OCI-LY1 (cell line): ENCODE data around the gene TMOD4.
"Not testable (repeated sequence)": the region's sequence is repeated elsewhere in the genome, so short reads cannot be mapped to it uniquely, and the experiment has no call there.

ENCODE experiments used
- H2AFZ ChIP-seq: fragments of 200-600 bp; sonication (generic), shearing (Covaris generic); 2 replicates; pipeline ENCODE4 v1.6.0; 2014; ENCODE audit warnings: antibody characterized with exemption, mild to moderate bottlenecking, low read length
- H3F3A ChIP-seq: fragments of 200-600 bp; sonication (generic), shearing (Covaris generic); 2 replicates; pipeline ENCODE4 v1.6.0; 2014; ENCODE audit warnings: mild to moderate bottlenecking, antibody characterized with exemption, low read length, moderate library complexity; ENCODE audit not compliant: insufficient read depth
- H3K27ac ChIP-seq: fragments of 200-600 bp; sonication (generic); 2 replicates; pipeline ENCODE4 v1.5.1; 2014; ENCODE audit warnings: low read length, mixed run types, mild to moderate bottlenecking, low read depth; ENCODE audit not compliant: poor library complexity, severe bottlenecking
- H3K27me3 ChIP-seq: fragments of 200-600 bp; sonication (generic); 2 replicates; pipeline ENCODE4 v1.6.0; 2014; ENCODE audit warnings: antibody characterized with exemption, mild to moderate bottlenecking, low read length, moderate library complexity; ENCODE audit not compliant: insufficient read depth
- H3K36me3 ChIP-seq: fragments of 200-600 bp; sonication (generic); 2 replicates; pipeline ENCODE4 v1.6.1; 2014; ENCODE audit warnings: mild to moderate bottlenecking, antibody characterized with exemption, low read length, moderate library complexity, mixed read lengths; ENCODE audit not compliant: insufficient read depth
- H3K4me1 ChIP-seq: fragments of 200-600 bp; sonication (generic); 2 replicates; pipeline ENCODE4 v1.5.1; 2014; ENCODE audit warnings: mild to moderate bottlenecking, low read length, moderate library complexity; ENCODE audit not compliant: insufficient read depth, severe bottlenecking
- H3K4me2 ChIP-seq: fragments of 200-600 bp; sonication (generic), shearing (Covaris generic); 2 replicates; pipeline ENCODE4 v1.6.1; 2014; ENCODE audit warnings: low read length
- H3K4me3 ChIP-seq: fragments of 200-600 bp; sonication (generic); 2 replicates; pipeline ENCODE4 v1.5.1; 2014; ENCODE audit warnings: low read length, low read depth, mild to moderate bottlenecking, mixed read lengths; ENCODE audit not compliant: poor library complexity, severe bottlenecking
- H3K79me2 ChIP-seq: fragments of 200-600 bp; shearing (Covaris generic); 2 replicates; pipeline ENCODE4 v1.6.1; 2016; ENCODE audit warnings: mixed run types, low read length, mixed read lengths; ENCODE audit not compliant: insufficient read depth
- H3K9ac ChIP-seq: fragments of 200-600 bp; sonication (generic), shearing (Covaris generic); 2 replicates; pipeline ENCODE4 v1.6.1; 2014; ENCODE audit warnings: mild to moderate bottlenecking, low read length, mixed read lengths
- H3K9me2 ChIP-seq: fragments of 200-600 bp; sonication (generic), shearing (Covaris generic); 2 replicates; pipeline ENCODE4 v1.6.1; 2014; ENCODE audit warnings: low read depth, mild to moderate bottlenecking, low read length, mixed read lengths
- H3K9me3 ChIP-seq: fragments of 200-600 bp; shearing (Covaris generic); 2 replicates; pipeline ENCODE4 v1.6.1; 2014; ENCODE audit warnings: low read length, mixed read lengths
- H4K20me1 ChIP-seq: fragments of 200-600 bp; sonication (generic), shearing (Covaris generic); 2 replicates; pipeline ENCODE4 v1.6.0; 2016; ENCODE audit warnings: mild to moderate bottlenecking, low read length; ENCODE audit not compliant: insufficient read depth
- EZH2 ChIP-seq: fragments of 200-600 bp; sonication (generic), shearing (Covaris generic); IDR thresholded peaks from 2 replicates; pipeline ENCODE4 v1.8.0; 2017; ENCODE audit warnings: borderline replicate concordance, mixed run types, mild to moderate bottlenecking, antibody characterized with exemption, low read length, moderate library complexity, mixed read lengths
- TF ChIP-seq, protein P1 (sequence below): fragments of 200-600 bp; sonication (generic), shearing (Covaris generic); IDR thresholded peaks from 2 replicates; pipeline ENCODE4 v1.5.1; 2017; ENCODE audit warnings: mild to moderate bottlenecking, antibody characterized with exemption, low read length, moderate library complexity, mixed read lengths

Gene TMOD4

GRCh38 chr1:151213560-151213959, 37.8 kb upstream of the TMOD4 start:
- H4K20me1 ChIP-seq = no peaks in the 10 kb centered on the region
- no peak overlapping the region for H3K4me3 ChIP-seq
- no peak overlapping the region for H3K9ac ChIP-seq
- H3K27ac ChIP-seq = no peak overlapping the region
- H3K9me2 ChIP-seq = no peaks in the 10 kb centered on the region
- no peaks in the 10 kb centered on the region for H3F3A ChIP-seq
- no peak overlapping the region for H3K4me2 ChIP-seq
- no peak overlapping the region for H2AFZ ChIP-seq
- TF ChIP-seq, protein P1, sequence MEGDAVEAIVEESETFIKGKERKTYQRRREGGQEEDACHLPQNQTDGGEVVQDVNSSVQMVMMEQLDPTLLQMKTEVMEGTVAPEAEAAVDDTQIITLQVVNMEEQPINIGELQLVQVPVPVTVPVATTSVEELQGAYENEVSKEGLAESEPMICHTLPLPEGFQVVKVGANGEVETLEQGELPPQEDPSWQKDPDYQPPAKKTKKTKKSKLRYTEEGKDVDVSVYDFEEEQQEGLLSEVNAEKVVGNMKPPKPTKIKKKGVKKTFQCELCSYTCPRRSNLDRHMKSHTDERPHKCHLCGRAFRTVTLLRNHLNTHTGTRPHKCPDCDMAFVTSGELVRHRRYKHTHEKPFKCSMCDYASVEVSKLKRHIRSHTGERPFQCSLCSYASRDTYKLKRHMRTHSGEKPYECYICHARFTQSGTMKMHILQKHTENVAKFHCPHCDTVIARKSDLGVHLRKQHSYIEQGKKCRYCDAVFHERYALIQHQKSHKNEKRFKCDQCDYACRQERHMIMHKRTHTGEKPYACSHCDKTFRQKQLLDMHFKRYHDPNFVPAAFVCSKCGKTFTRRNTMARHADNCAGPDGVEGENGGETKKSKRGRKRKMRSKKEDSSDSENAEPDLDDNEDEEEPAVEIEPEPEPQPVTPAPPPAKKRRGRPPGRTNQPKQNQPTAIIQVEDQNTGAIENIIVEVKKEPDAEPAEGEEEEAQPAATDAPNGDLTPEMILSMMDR = no peak
- no peak for TF ChIP-seq EZH2
- H3K36me3 ChIP-seq = peaks cover 46% of the 10 kb centered on the region
- no peaks in the 10 kb centered on the region for H3K9me3 ChIP-seq
- H3K4me1 ChIP-seq = no peaks in the 10 kb centered on the region
- no peaks in the 10 kb centered on the region for H3K27me3 ChIP-seq
- peaks cover 57% of the 10 kb centered on the region for H3K79me2 ChIP-seq

- H3K36me3 ChIP-seq = peaks cover 54% of the 10 kb centered on the region
- no peaks in the 10 kb centered on the region for H4K20me1 ChIP-seq
Measured at GRCh38 chr1:151211972-151212705, 36.4 kb upstream of the TMOD4 start.

GRCh38 chr1:151210830-151211229, 35.0 kb upstream of the TMOD4 start:
- no peak overlapping the region for H3K4me2 ChIP-seq
- no peaks in the 10 kb centered on the region for H4K20me1 ChIP-seq
- TF ChIP-seq, protein P1 = no peak
- no peak for TF ChIP-seq EZH2
- no peak overlapping the region for H3K27ac ChIP-seq
- H3K4me1 ChIP-seq = no peaks in the 10 kb centered on the region
- no peak overlapping the region for H3K4me3 ChIP-seq
- H3K9me2 ChIP-seq = no peaks in the 10 kb centered on the region
- no peaks in the 10 kb centered on the region for H3F3A ChIP-seq
- peaks cover 44% of the 10 kb centered on the region for H3K79me2 ChIP-seq
- H3K9ac ChIP-seq = no peak overlapping the region
- H3K27me3 ChIP-seq = no peaks in the 10 kb centered on the region
- H3K36me3 ChIP-seq = peaks cover 64% of the 10 kb centered on the region
- H3K9me3 ChIP-seq = no peaks in the 10 kb centered on the region
- no peak overlapping the region for H2AFZ ChIP-seq

More at GRCh38 chr1:151211972-151212705, 36.4 kb upstream of the TMOD4 start:
- no peak overlapping the region for H3K4me3 ChIP-seq
- no peak overlapping the region for H3K9ac ChIP-seq
- no peaks in the 10 kb centered on the region for H3K27me3 ChIP-seq
- H3K9me3 ChIP-seq = no peaks in the 10 kb centered on the region
- peaks cover 48% of the 10 kb centered on the region for H3K79me2 ChIP-seq
- H3K9me2 ChIP-seq = no peaks in the 10 kb centered on the region
- H3K27ac ChIP-seq = no peak overlapping the region
- no peak overlapping the region for H3K4me2 ChIP-seq
- H3K4me1 ChIP-seq = no peaks in the 10 kb centered on the region
- TF ChIP-seq, protein P1 = no peak
- no peak for TF ChIP-seq EZH2
- H2AFZ ChIP-seq = no peak overlapping the region
- no peaks in the 10 kb centered on the region for H3F3A ChIP-seq

DNA sequence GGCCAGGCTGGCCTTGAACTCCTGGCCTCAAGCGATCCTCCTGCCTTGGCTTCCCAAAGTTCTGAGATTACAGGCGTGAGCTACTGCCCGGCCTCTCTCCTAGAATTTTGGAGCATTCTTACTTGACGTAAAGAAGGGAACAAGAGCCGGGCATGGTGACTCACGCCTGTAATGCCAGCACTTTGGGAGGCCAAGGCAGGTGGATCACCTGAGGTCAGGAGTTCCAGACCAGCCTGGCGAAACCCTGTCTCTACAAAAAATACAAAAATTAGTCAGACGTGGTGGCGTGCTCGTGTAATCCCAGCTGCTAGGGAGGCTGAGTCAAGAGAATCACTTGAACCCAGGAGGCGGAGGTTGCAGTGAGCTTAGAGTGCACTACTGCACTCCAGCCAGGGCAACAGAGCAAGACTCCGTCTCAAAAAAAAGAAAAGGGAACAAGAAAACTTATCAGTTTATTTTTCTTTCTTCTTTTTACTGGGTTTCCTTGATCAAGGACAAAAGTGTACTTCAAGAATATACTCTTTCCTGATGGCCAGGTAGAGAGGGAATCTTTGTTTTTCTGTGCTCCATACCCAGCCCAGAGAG, 29.7 kb upstream of the TMOD4 start:
- not testable (repeated sequence) for H3K27me3 ChIP-seq, H2AFZ ChIP-seq, H3K4me2 ChIP-seq, H3K27ac ChIP-seq, H3K9me3 ChIP-seq, H3K9me2 ChIP-seq, H3K4me3 ChIP-seq, H3F3A ChIP-seq, H4K20me1 ChIP-seq, H3K9ac ChIP-seq
- Histone ChIP-seq H3K36me3 (peaks cover 72% of the 10 kb centered on the region), H3K79me2 (peaks cover 56% of the 10 kb centered on the region), H3K4me1 (peaks cover 11% of the 10 kb centered on the region)
